Large intestine (tissue), 3 donors: ENCODE data around the gene RTKN2. TPM values are rescaled to one million over a fixed set of nuclear protein-coding genes. Genes with fewer than 3 reads are reported as not detected.
"Not testable (repeated sequence)": the region's sequence is repeated elsewhere in the genome, so short reads cannot be mapped to it uniquely, and the experiment has no call there.

Source experiments
- DNase-seq, 2 donors: peaks; one replicate each; pipeline versions ENCODE4 v3.0.0 to v3.0.0-alpha.2; 2013
- H3K27ac ChIP-seq: one replicate; pipeline ENCODE4 v1.5.1; 2013; ENCODE audit warnings: low read length
- H3K27me3 ChIP-seq: 2 replicates; pipeline ENCODE4 v1.6.1; 2013; ENCODE audit warnings: low read length; ENCODE audit not compliant: control insufficient read depth, insufficient read depth
- H3K36me3 ChIP-seq: 2 replicates; pipeline ENCODE4 v1.6.1; 2013; ENCODE audit warnings: low read length; ENCODE audit not compliant: control insufficient read depth, insufficient read depth
- H3K4me1 ChIP-seq: one replicate; pipeline ENCODE4 v1.6.1; 2013; ENCODE audit warnings: low read length; ENCODE audit not compliant: control insufficient read depth, insufficient read depth
- H3K4me3 ChIP-seq: one replicate; pipeline ENCODE4 v1.5.1; 2013; ENCODE audit warnings: low read length
- H3K9me3 ChIP-seq: one replicate; pipeline ENCODE4 v1.6.1; 2013; ENCODE audit warnings: mild to moderate bottlenecking, low read depth, low read length, moderate library complexity; ENCODE audit not compliant: control insufficient read depth
- WGBS: methylation state at CpG from one replicate; pipeline ENCODE4 v1.1.5; 2013; ENCODE audit warnings: low lambda C conversion rate; ENCODE audit not compliant: insufficient coverage; 5-methylcytosine and 5-hydroxymethylcytosine counted together
- polyA plus RNA-seq: library from polyadenylated mRNA; unstranded; fragments of 120-200 nt; gene quantifications from one replicate; pipeline ENCODE4 v1.2.1, GENCODE V29; 2013

The RTKN2 gene
- polyA plus RNA-seq, 1 donor: 5.7 TPM

GRCh38 chr10:62297857-62298256 is 29.2 kb upstream of the RTKN2 start:
- DNase-seq: no peak
- Histone ChIP-seq H3K9me3 (no peaks in the 10 kb centered on the region), H3K27ac (no peak overlapping the region), H3K36me3 (no peaks in the 10 kb centered on the region), H3K27me3 (no peaks in the 10 kb centered on the region), H3K4me3 (no peak overlapping the region), H3K4me1 (no peaks in the 10 kb centered on the region)
- 70% methylated on average over 4 of the region's 5 CpGs for WGBS

GRCh38 chr10:62284221-62284620 is 15.6 kb upstream of the RTKN2 start:
- no peak overlapping the region for H3K27ac ChIP-seq
- no peaks in the 10 kb centered on the region for H3K9me3 ChIP-seq
- H3K27me3 ChIP-seq: no peaks in the 10 kb centered on the region
- no peaks in the 10 kb centered on the region for H3K4me1 ChIP-seq
- H3K36me3 ChIP-seq: no peaks in the 10 kb centered on the region
- no peak for DNase-seq
- H3K4me3 ChIP-seq: no peak overlapping the region

GRCh38 chr10:62281348-62281747 is 12.7 kb upstream of the RTKN2 start:
- H3K9me3 ChIP-seq, H3K4me1 ChIP-seq, H3K36me3 ChIP-seq, H3K27ac ChIP-seq, DNase-seq, H3K27me3 ChIP-seq, H3K4me3 ChIP-seq: not testable (repeated sequence)
- 100% methylated on average over 1 of the region's 24 CpGs for WGBS

- no CpG with 5 or more reads among the region's 28 CpGs for WGBS
- not testable (repeated sequence) for H3K36me3 ChIP-seq, DNase-seq, H3K27me3 ChIP-seq, H3K4me1 ChIP-seq, H3K4me3 ChIP-seq, H3K9me3 ChIP-seq, H3K27ac ChIP-seq
Measured at GRCh38 chr10:62280392-62280791, 11.7 kb upstream of the RTKN2 start.

GRCh38 chr10:62278441-62278910 is 9.8 kb upstream of the RTKN2 start:
- H3K4me3 ChIP-seq: no peak overlapping the region
- no peaks in the 10 kb centered on the region for H3K27me3 ChIP-seq
- no peaks in the 10 kb centered on the region for H3K4me1 ChIP-seq
- H3K27ac ChIP-seq: no peak overlapping the region
- DNase-seq: no peak
- H3K9me3 ChIP-seq: no peaks in the 10 kb centered on the region
- 71% methylated on average over 2 of the region's 2 CpGs for WGBS
- H3K36me3 ChIP-seq: no peaks in the 10 kb centered on the region

GRCh38 chr10:62277971-62278370 is 9.3 kb upstream of the RTKN2 start:
- Histone ChIP-seq H3K36me3 (no peaks in the 10 kb centered on the region), H3K27ac (no peak overlapping the region), H3K4me3 (no peak overlapping the region), H3K4me1 (no peaks in the 10 kb centered on the region), H3K27me3 (no peaks in the 10 kb centered on the region), H3K9me3 (no peaks in the 10 kb centered on the region)
- WGBS: 100% methylated on average over 1 of the region's 1 CpG
- no peak for DNase-seq

- WGBS: no CpG with 5 or more reads among the region's 4 CpGs
- no peak for DNase-seq
- no peaks in the 10 kb centered on the region for H3K9me3 ChIP-seq
- H3K36me3 ChIP-seq: no peaks in the 10 kb centered on the region
- H3K27me3 ChIP-seq: no peaks in the 10 kb centered on the region
- H3K4me1 ChIP-seq: peaks cover 3% of the 10 kb centered on the region
- no peak overlapping the region for H3K27ac ChIP-seq
- H3K4me3 ChIP-seq: no peak overlapping the region
Measured at GRCh38 chr10:62270020-62270419, 1.4 kb upstream of the RTKN2 start.

GRCh38 chr10:62268027-62268398 is 631 bp downstream of the RTKN2 start:
- no peaks in the 10 kb centered on the region for H3K9me3 ChIP-seq
- no CpG with 5 or more reads among the region's 19 CpGs for WGBS
- DNase-seq: peak in 1 of 2 donors; percentile 46
- peak overlapping the region; percentile 65 for H3K4me3 ChIP-seq
- no peaks in the 10 kb centered on the region for H3K36me3 ChIP-seq
- no peaks in the 10 kb centered on the region for H3K27me3 ChIP-seq
- peak overlapping the region; percentile 54 for H3K27ac ChIP-seq
- peaks cover 3% of the 10 kb centered on the region for H3K4me1 ChIP-seq

- H3K9me3 ChIP-seq: no peaks in the 10 kb centered on the region
- peak in 1 of 2 donors; percentile 38 for DNase-seq
- H3K27me3 ChIP-seq: no peaks in the 10 kb centered on the region
- no peak overlapping the region for H3K27ac ChIP-seq
- H3K4me1 ChIP-seq: peaks cover 3% of the 10 kb centered on the region
- no CpG with 5 or more reads among the region's 3 CpGs for WGBS
- H3K36me3 ChIP-seq: no peaks in the 10 kb centered on the region
- no peak overlapping the region for H3K4me3 ChIP-seq
Measured at GRCh38 chr10:62266611-62267010, 2.0 kb downstream of the RTKN2 start.

- no peak for DNase-seq
- no peak overlapping the region for H3K27ac ChIP-seq
- no peaks in the 10 kb centered on the region for H3K27me3 ChIP-seq
- no peaks in the 10 kb centered on the region for H3K36me3 ChIP-seq
- 50% methylated on average over 3 of the region's 4 CpGs for WGBS
- peaks cover 3% of the 10 kb centered on the region for H3K4me1 ChIP-seq
- H3K4me3 ChIP-seq: no peak overlapping the region
- H3K9me3 ChIP-seq: no peaks in the 10 kb centered on the region
Measured at GRCh38 chr10:62266147-62266546, 2.5 kb downstream of the RTKN2 start.

- no peak overlapping the region for H3K4me3 ChIP-seq
- H3K27me3 ChIP-seq: no peaks in the 10 kb centered on the region
- no peaks in the 10 kb centered on the region for H3K36me3 ChIP-seq
- no peaks in the 10 kb centered on the region for H3K9me3 ChIP-seq
- peak; percentile 47 to 59 for DNase-seq
- H3K4me1 ChIP-seq: peaks cover 3% of the 10 kb centered on the region
- no peak overlapping the region for H3K27ac ChIP-seq
- 64% methylated on average over 1 of the region's 1 CpG for WGBS
Measured at GRCh38 chr10:62264702-62265436, 3.8 kb downstream of the RTKN2 start.
